GM19397 (cell line): Measurements from ENCODE around the gene PARVA.
"Not testable (repeated sequence)": the region's sequence is repeated elsewhere in the genome, so short reads cannot be mapped to it uniquely, and the experiment has no call there.

Experiments
- ATAC-seq: cut with Tn5 transposase; IDR thresholded peaks from one replicate; pipeline ENCODE4 v1.9.1; 2021; ENCODE audit warnings: mild to moderate bottlenecking, moderate library complexity; ENCODE audit not compliant: unreplicated experiment

Gene PARVA

DNA sequence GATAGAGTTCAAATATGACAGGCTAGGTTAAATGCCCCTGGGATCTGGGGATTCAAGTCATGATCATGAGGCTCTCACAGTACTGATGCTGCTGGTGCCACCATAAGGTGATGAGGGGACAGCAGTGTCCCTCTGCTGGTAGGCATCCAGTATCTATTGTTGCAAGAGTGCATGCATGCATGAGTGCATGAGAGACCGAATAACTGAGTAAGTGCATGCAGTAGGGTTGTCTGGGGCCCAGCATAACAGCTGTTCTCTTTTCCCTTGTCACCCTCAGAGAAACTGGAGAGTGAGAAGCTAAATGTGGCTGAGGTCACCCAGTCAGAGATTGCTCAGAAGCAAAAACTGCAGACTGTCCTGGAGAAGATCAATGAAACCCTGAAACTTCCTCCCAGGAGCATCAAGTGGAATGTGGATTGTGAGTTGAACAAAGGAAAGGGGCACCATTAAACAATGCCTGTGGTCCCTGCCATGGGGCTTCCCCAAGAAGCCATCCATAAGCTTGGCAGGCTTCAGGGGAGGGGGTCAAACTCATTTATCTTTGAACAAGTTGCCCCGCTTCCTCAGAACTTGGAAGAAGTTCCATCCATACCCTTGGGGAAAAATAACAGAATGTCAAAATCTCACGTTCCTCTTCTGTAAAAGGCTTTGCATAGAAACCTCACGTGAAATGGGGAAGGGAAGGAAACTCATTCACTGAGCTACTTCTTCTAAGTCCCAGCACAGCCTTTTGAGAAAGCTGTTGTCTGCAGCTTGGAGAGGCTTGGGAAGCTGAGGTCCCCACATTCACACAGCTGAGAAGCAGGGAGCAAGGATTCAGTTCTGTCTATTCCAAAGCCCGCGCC lies 119.0 kb downstream of the PARVA start:
- no peak for ATAC-seq

- ATAC-seq, result no peak
Observed at GRCh38 chr11:12497431-12497830, 120.1 kb downstream of the PARVA start.

DNA sequence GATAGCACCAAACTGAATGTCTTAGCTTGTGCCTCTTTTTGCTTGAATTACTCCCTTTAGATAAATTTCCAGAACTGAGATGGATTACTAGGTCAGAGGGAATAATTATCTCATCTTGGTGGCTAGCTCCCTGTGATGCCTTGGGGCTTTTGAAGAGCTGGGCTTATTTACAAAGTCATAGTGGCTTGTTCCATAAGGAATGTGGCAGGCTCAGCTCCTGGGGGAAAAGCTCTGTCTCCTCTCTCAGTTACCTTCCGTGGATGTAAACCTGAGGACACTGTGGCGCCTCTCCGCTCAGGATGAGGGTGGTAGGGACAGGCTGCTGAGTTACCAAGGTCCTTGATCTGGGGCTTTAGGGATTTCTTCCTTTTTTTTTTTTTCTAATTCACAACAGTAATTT lies 121.7 kb downstream of the PARVA start:
- ATAC-seq, result no peak

GRCh38 chr11:12502046-12502445 lies 124.7 kb downstream of the PARVA start:
- no peak for ATAC-seq

DNA sequence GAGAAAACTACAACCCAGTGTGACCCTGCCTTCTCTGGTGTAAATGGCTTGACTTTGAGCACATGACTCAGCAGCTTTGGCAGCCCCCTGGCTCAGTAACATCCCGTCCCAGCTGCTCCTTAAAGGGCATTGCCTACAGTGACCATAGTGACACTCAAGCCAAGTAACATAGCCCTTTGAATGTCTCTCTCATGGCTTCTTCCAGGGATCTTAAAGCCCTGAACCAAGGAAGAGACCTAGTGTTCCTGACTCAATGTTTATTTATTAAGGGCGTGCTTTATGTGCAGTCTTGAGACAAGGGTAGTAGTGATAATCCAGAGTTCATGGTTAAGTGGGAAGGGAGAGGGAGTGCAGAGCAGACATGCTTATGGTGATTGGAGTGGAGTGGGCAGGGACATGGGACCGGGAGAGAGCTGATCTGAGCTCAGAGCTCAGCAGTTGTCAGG lies 125.7 kb downstream of the PARVA start:
- no peak for ATAC-seq

DNA sequence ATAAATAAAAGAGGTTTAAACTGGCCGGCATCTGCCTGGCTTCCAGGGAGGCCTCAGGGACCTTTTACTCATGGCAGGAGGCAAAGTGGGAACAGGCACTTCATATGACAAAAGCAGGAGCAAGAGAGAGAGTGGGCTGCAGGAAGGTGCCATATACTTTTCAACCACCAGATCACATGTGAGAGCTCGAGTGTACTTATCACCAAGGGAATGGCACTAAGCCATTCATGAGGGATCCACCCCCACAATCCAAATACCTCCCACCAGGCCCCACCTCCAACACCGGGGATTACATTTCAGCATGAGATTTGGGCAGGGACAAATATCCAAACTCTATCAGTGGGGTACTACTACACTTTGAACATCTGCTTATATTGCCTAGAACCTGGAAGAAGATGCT lies 126.5 kb downstream of the PARVA start:
- ATAC-seq, result no peak

DNA sequence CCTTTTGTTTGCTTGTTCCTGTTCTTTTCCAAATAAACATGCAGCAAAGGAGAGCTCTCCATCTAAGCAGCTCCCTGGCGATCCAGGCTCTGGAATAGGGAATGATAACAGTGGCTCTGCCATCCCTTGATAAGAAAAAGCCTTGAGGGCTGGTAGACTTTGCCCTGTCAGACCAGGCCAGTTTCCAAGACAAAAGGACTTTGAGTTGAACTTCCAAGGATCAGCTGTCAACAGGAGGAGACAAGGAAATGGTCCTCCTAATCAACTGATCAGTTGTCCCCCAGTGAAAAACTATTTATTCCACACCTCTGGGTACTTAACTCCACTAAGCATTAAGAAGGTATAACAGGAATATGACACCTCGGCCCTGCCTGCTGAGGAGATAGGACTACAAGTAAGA lies 127.8 kb downstream of the PARVA start:
- ATAC-seq, result no peak

DNA sequence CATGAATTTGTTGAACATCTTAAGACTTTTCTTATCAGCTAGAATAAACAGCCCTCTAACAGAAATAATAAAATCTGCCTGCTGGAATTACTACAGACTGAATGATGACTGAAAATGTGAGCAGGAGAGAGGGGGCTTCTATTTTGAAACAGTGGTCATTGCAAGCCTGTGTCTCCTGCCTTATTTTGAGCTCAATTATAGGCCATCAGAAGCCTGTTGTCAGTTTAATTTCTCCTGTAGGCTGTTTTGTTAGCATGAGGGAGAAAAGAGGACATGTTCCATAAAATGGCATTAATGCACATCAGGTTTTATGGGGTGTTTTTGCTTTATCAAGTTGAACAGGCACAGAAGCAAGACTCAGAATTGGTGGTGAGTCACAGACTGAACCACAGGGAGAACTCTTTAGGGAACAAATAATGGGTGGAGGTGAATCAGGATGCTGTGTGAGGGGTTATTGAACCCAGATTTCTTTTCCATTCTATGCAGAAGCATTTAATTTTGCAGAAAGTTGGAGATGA lies 129.1 kb downstream of the PARVA start:
- no peak for ATAC-seq

DNA sequence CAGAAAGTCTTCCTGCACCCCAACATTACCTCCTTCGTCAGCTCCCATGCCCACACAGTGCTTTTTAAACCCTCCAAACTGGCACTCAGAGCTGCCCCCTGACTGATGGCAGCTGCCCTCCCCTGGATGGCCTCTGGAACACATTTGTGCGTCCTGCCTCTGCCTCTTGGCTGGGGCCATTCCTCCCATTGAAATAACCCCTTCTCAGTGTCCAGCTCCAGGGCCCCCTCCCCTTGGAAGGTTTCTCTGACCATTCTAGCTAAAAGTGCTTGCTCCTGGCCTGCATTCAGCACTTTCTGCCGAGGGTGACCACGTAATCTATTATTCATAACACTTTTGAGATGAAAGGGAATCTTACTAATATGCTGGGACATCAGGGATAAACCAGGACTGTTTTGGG lies 130.0 kb downstream of the PARVA start:
- no peak for ATAC-seq

- ATAC-seq, result no peak
Observed at GRCh38 chr11:12508151-12508751, 130.9 kb downstream of the PARVA start.

DNA sequence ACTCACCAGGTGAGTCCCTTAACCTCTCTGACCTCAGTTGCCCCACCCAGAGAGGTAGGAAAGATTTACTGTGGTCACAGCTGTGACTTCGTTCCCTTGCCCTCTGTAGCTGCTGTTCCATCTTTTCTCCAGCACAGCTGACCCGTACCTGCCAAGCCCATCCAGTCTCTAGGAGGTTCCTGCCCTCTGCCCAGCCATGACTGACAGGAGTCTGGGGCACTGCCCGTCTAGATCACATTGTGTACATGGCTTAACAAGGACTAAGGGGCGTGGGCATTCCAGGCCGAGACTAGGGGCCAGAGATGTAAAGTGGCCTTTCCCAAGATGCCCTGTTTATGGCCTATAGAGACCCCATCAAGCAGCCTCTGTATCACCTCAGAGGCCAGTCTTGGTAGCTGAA lies 132.0 kb downstream of the PARVA start:
- ATAC-seq, result no peak

DNA sequence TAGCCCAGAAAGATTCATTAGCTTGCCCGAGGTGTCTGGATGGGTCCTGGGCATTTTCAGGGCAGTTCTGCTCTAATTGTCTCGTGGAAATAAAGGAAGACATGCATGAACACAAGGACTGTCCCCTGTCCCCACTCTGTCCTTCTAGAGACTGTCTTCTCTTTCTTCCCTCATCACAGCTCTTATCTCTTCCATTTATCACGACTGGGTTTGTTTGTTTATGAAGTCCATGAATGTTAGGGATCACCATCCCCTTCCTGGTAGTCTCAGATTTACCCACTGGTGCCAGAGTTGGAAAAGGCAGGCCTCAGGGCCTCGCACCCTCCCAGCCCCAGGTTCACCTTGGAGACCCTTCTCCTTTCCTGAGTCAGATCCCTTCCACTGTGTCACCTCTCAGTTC lies 134.8 kb downstream of the PARVA start:
- no peak for ATAC-seq

DNA sequence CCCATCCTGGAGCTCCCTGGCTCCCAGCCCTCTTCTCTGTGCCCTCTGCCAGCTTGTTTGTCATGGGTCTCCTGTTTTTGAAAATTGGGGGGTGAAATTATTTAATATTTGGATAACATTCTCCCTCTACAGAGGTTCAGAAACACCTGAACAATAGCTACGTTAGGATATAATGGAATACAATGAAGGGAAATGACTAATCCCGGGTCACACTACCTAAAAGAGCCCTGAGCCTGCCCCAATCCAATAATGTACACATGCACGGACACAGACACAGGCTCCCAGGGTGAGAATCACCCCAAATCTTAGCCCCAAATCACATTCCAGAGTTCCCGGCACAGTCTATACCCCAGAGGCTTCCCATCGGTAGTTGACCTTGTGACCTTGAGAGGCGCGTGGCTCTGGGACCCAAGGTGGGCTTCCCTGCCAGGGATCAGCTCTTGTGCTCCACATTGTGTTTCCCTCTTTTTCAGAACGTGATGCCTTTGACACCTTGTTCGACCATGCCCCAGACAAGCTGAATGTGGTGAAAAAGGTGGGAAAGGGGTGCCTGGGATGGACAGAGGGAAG lies 135.5 kb downstream of the PARVA start:
- no peak for ATAC-seq

DNA sequence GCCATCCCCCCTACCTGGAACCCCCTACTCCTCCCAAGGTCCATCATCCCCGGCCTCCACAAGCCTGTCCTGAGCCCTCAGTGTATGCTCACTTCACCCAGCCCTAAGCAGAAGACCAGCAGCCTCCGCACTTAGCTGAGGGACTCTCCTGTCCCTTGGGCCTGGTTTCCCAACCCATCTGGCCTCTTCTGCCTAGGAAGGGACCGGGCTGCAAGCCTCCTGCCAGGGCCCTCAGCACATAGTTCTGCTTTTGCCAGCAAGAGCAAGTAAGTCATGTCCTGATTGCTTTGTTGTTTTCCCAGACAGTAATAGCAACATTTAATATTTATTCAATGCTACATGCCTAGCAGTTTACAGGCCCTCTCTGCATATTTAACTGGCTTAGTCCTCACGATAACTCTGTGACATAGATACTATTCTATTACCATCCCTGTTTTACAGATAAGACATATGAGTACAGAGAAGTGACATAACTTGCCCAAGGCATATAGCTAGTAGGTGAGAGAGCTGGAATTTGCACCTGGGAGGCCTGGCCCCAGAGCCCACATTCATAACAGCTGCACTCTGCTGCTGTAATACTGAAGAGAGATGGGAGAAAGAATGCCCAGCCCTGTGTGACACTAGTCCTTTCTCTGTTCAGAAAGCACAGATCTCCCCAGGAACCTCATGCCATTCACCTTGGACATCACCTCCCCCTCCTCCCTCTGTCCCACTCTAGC lies 139.2 kb downstream of the PARVA start:
- ATAC-seq, result no peak

DNA sequence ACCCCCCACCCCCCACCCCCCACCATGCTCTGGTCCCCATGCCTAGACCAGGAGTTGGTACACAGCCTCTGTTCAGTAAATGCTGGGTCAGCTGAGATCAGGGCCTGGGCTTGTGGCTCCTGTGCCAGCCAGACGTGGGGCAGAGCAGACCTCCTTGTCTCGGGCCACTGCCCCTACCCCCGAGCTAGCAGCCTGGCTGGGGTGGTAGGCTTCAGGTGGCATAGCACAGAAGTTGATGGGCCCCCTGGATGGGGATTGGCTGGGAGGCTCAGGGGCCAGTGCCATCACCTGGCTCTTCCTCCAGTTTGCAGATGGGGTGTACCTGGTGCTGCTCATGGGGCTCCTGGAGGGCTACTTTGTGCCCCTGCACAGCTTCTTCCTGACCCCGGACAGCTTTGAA lies 139.9 kb downstream of the PARVA start:
- no peak for ATAC-seq

GRCh38 chr11:12517741-12518140 lies 140.4 kb downstream of the PARVA start:
- ATAC-seq, result no peak

- ATAC-seq, result no peak
Observed at GRCh38 chr11:12518606-12519385, 141.4 kb downstream of the PARVA start.

DNA sequence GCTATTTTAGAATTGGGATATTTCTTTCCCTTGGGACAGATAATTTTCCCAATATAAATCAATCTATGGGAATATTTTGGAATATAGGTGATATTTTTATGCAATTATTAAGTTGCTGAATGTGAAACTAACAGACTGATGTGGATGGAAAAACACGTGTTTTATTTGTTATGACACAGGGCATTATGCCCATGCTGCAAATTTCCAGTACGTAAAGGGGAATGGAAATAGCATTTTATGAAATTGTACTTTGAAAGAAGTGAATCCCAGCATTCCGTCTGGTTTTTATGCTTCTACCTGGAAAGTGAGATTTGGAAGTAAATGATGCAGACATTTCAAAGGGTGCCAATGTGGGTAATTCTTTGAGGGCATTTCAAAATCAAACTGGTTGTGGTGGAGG lies 142.7 kb downstream of the PARVA start:
- no peak for ATAC-seq

GRCh38 chr11:12520576-12520975 lies 143.2 kb downstream of the PARVA start:
- ATAC-seq, result not testable (repeated sequence)

DNA sequence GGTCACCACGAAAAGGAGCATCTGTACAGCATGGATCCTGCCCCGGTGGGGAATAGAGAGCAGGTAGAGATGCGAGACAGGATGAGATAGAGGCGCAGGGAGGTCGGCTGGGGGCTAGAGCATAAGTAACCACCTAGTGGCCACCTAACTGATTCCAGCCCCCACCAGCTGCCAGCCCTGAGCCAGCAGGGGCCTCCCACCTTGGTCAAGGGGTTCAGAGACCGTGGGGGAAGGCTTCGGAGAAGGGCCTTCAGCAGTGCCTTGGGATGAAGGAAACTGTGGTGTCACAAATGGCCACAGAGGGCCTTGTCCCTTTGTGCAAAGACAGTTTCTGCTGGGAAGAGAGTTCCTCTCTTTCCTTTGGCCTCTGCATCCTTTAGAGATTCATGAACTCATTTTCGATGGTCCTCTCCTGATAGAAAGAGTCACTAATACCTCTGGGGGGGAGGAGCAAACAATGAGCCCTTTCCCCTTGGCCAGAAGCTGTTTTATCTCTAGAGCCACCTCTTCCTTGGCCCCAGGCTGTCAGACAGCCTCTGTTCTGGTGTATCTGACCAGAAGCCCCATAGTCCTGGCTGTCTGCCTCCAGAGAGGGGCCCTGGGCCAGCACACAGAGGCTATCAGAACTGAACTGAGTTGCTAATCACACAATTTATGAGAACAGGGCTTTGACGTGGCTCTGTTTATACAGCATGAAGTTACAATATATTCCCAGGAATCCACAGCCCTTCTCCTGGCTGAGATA lies 146.0 kb downstream of the PARVA start:
- no peak for ATAC-seq
